AG10803 (cell line): ENCODE results near the gene CD99L2.

Experiments used
- DNase-seq: peaks from one replicate; pipeline ENCODE4 v3.0.0; 2010; ENCODE audit warnings: low read depth
- H3K4me3 ChIP-seq: 2 replicates; pipeline ENCODE4 v1.5.1; 2011; ENCODE audit warnings: mild to moderate bottlenecking, low read length, control low read depth
- TF ChIP-seq, protein P1 (sequence below): conservative IDR thresholded peaks from 2 replicates; pipeline ENCODE4 v1.5.1; 2011; ENCODE audit warnings: mild to moderate bottlenecking, low read length, control low read depth, inconsistent platforms

CD99L2 gene

DNA sequence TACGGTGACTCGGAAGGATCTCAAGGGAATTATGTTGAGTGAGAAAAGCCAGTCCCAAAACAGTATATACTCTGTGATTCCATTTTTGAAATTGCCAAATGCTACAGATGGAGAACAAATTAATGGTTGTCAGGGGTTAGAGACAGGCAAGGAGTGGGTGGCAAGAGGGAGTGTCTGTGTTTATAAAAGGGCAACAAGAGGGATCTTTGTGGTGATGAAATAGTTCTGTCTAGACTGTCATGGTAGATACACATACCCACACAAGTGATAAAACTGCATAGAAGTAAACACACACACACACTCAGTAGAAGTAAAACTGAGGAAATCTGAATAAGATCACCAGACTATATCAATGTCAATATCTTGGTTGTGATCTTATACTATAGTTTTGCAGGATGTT is 92.7 kb downstream of the CD99L2 start:
- TF ChIP-seq, protein P1, sequence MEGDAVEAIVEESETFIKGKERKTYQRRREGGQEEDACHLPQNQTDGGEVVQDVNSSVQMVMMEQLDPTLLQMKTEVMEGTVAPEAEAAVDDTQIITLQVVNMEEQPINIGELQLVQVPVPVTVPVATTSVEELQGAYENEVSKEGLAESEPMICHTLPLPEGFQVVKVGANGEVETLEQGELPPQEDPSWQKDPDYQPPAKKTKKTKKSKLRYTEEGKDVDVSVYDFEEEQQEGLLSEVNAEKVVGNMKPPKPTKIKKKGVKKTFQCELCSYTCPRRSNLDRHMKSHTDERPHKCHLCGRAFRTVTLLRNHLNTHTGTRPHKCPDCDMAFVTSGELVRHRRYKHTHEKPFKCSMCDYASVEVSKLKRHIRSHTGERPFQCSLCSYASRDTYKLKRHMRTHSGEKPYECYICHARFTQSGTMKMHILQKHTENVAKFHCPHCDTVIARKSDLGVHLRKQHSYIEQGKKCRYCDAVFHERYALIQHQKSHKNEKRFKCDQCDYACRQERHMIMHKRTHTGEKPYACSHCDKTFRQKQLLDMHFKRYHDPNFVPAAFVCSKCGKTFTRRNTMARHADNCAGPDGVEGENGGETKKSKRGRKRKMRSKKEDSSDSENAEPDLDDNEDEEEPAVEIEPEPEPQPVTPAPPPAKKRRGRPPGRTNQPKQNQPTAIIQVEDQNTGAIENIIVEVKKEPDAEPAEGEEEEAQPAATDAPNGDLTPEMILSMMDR = no peak
- no peak overlapping the region for H3K4me3 ChIP-seq
- DNase-seq = no peak

DNA sequence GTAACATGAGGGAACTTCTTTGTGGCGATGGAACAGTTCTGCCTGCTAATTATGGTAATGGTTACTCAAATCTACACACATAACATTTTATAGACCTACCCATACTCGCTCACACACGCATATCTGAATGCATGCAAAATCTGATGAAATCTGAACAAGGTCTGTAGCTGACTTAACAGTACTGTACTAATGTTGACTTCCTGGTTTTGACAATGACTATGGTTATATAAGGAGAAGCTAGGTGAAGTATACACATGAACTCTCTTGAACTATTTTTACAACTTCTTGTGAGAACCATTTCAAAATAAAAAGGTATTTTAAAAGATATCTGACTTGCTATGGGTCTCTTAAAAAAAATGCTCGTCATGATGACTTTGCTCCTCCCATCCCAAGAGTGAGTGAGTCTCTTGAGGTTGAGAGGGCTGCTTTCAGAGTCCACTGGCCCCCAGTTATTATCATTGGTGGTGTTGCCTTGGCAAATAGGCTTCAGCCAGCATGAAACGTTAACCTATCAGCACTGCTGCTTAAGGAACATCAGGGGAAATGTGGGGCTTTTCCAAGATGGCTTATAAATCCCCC is 105.4 kb downstream of the CD99L2 start:
- no peak overlapping the region for H3K4me3 ChIP-seq
- DNase-seq = no peak
- TF ChIP-seq, protein P1 = no peak

DNA sequence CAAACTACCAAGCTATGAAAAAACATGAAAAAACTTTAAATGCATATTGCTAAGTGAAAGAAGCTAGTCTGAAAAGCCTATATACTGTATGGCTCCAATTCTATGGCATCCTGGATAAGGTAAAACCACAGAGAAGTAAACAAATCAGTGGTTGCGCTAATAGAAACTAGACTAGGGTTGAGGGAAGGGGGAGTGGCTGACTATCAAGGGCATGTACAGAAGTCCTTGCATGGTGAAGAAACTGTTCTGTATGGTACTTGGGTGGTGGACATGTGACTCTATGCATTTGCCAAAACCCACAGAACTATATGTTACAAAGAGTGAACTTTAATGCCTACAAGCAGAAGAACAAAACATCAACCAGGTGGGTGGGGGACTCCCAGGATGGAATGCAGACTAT is 108.4 kb downstream of the CD99L2 start:
- no peak for DNase-seq

DNA sequence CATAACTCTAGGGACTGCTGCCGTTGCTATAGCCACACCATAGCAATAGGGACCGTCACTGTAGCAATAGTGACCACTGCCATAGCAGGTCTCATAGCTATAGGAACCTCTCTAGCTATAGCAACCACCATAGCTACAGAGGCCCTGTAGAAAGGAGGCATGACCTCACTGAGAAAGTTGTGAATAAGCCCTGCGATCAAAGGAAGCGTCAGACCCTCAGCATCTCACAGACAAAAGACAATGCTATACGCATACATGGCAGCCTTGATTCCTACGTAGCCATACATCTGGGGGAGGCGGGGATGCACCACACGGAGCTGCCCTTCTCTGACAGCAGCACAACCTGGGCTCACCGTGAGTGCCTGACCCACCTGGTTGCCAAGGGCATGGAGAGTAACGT is 116.8 kb downstream of the CD99L2 start:
- H3K4me3 ChIP-seq = no peak overlapping the region
- no peak for DNase-seq
- TF ChIP-seq, protein P1 = no peak

More for the DNA sequence above, 108.4 kb downstream of the CD99L2 start:
- H3K4me3 ChIP-seq = no peak overlapping the region
- TF ChIP-seq, protein P1 = no peak

DNA sequence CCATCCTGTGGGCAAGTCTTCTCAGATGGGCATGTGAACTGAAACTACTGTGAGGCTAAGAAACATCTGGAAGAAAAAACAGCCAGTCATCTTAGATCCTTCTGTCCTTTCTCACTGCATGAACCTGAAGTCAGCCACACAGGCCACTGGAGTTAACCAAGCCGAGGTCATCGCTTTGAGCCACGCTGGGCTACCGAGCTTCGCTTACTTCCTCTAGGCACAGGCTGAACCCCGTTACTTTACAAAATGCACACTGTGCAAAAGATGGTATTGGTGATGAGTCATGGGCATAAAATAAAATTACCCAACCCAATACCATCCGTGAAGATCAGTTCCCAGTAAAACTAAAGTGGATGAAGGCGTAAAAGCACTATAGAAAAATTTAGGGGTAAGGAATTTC is 119.1 kb downstream of the CD99L2 start:
- H3K4me3 ChIP-seq = no peak overlapping the region
- TF ChIP-seq, protein P1 = no peak
- no peak for DNase-seq

DNA sequence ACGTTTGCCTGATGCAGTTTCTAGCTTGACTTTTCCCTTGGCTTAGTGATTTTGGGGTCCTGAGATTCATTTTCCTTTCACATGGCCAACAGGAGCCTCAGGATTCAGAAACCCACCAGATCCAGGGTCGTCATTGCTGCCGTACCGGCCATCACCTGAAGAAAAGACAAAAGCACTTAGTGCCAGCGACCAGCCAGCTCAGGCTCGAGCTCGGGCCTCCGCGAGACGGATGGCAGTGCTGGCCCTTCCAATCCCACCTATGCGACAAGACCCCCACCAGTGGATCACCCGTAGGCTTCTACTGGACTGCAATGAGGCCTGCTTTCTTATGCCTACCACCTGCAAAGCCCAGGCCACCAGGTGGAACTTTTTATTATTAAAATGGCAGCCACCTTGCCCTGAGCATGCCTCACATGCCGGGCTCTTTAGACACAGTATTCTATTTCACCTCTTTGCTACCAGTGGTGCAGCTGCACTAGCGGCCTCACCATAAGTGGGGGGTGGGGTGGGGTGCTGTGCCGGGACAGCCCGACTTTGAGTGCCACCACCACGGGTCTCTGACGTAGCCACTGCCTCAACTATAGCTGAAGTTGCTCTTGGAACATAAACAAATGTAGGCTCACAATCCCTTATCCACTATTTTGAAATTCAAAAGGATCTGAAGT is 121.0 kb downstream of the CD99L2 start:
- TF ChIP-seq, protein P1 = no peak

More for the DNA sequence above, 121.0 kb downstream of the CD99L2 start:
- DNase-seq = no peak
- no peak overlapping the region for H3K4me3 ChIP-seq
